HCT116 (cell line): ENCODE measurements around the gene RUNX2. TPM values are rescaled to one million over a fixed set of nuclear protein-coding genes. Genes with fewer than 3 reads are reported as not detected.

Experiments used
- ATAC-seq: fragments of 200-7000 bp; cut with Tn5 transposase; 2 replicates; pipeline ENCODE4 v1.9.1; 2020; ENCODE audit warnings: mild to moderate bottlenecking, moderate library complexity
- BruUV-seq: library from RNA; stranded (reverse); fragments of 400-500 nt; replicated peaks from 2 replicates; lab custom pipeline; 2021; lab: Mats Ljungman, UMichigan
- CTCF ChIA-PET: fragments of 300-600 bp; sonication (Branson Sonifier 250); formaldehyde crosslinking; loops from one replicate; lab custom pipeline; 2021; ENCODE audit warnings: antibody characterized with exemption; lab: Charles Lee
- POLR2A ChIA-PET: fragments of 300-600, 350-600 bp; sonication (Branson Sonifier 250); formaldehyde crosslinking; loops from one replicate; lab custom pipeline; 2021; ENCODE audit warnings: antibody characterized with exemption; lab: Charles Lee
- RAD21 ChIA-PET, 2 experiments: fragments of 300-600 bp; sonication (Branson Sonifier 250); formaldehyde crosslinking; loops; one replicate each; lab custom pipeline; 2023; ENCODE audit warnings: low total read pairs in 2 of 2; ENCODE audit not compliant: uncharacterized antibody in 2 of 2, unreplicated experiment in 2 of 2, low non-redundant PET in 1 of 2; lab: Charles Lee
- DNase-seq: peaks from one replicate; pipeline ENCODE4 v3.0.0-alpha.2; 2010; ENCODE audit warnings: low read depth, low spot score
- H2AFZ ChIP-seq: fragments of 200-600 bp; shearing (Covaris generic), sonication (generic); 2 replicates; pipeline ENCODE4 v1.6.1; 2017; ENCODE audit warnings: low read depth, mixed run types, mixed read lengths, antibody characterized with exemption, low read length; ENCODE audit not compliant: poor library complexity, severe bottlenecking
- H3K27ac ChIP-seq: 2 replicates; pipeline ENCODE4 v1.5.1; 2012; ENCODE audit warnings: low read depth, low read length
- H3K27me3 ChIP-seq: fragments of 200-600 bp; sonication (generic); 2 replicates; pipeline ENCODE4 v1.6.1; 2016; ENCODE audit warnings: mixed run types, low read length, mixed read lengths; ENCODE audit not compliant: insufficient read depth
- H3K36me3 ChIP-seq, 2 experiments: fragments of 200-500 bp in 1 of 2; fragments of 200-600 bp in 1 of 2; sonication (Bioruptor generic) in 1 of 2; sonication (generic) in 1 of 2; 2 replicates each; pipeline versions ENCODE4 v1.5.1 to v1.6.1; 2014 to 2016; ENCODE audit warnings: low read length in 2 of 2, inconsistent platforms in 1 of 2, mixed read lengths in 1 of 2, mixed run types in 1 of 2; ENCODE audit not compliant: insufficient read depth in 2 of 2, control insufficient read depth in 1 of 2
- H3K4me1 ChIP-seq, 2 experiments: fragments of 200-600 bp in 1 of 2; sonication (generic) in 1 of 2; 2 replicates each; pipeline versions ENCODE4 v1.5.1 to v1.6.1; 2012 to 2017; ENCODE audit warnings: low read length in 2 of 2, inconsistent platforms in 1 of 2, mild to moderate bottlenecking in 1 of 2, mixed read lengths in 1 of 2, mixed run types in 1 of 2, moderate library complexity in 1 of 2; ENCODE audit not compliant: insufficient read depth in 2 of 2, control insufficient read depth in 1 of 2
- H3K4me2 ChIP-seq: fragments of 200-600 bp; sonication (generic); 2 replicates; pipeline ENCODE4 v1.6.1; 2017; ENCODE audit warnings: mixed run types, low read length, mixed read lengths
- H3K4me3 ChIP-seq, 2 experiments: fragments of 200-600 bp in 1 of 2; sonication (generic) in 1 of 2; replicated peaks in 1 of 2; 2 replicates each; pipeline ENCODE4 v1.5.1; 2011 to 2016; ENCODE audit warnings: low read length in 2 of 2, control low read depth in 1 of 2, low read depth in 1 of 2, mild to moderate bottlenecking in 1 of 2, mixed read lengths in 1 of 2, mixed run types in 1 of 2
- H3K79me2 ChIP-seq: fragments of 200-600 bp; sonication (generic); 2 replicates; pipeline ENCODE4 v1.6.1; 2017; ENCODE audit warnings: mild to moderate bottlenecking, mixed run types, low read length, moderate library complexity, mixed read lengths; ENCODE audit not compliant: insufficient read depth
- H3K9ac ChIP-seq: fragments of 200-600 bp; sonication (generic); 2 replicates; pipeline ENCODE4 v1.6.1; 2016; ENCODE audit warnings: low read length, mixed read lengths
- H3K9me2 ChIP-seq: fragments of 200-600 bp; sonication (generic), shearing (Covaris generic); 2 replicates; pipeline ENCODE4 v1.6.1; 2017; ENCODE audit warnings: mixed run types, mild to moderate bottlenecking, moderate library complexity; ENCODE audit not compliant: insufficient read depth
- H3K9me3 ChIP-seq, 2 experiments: fragments of 200-500 bp in 1 of 2; fragments of 200-600 bp in 1 of 2; sonication (Bioruptor generic) in 1 of 2; sonication (generic) in 1 of 2; 2 replicates each; pipeline ENCODE4 v1.6.1; 2014 to 2017; ENCODE audit warnings: low read length in 2 of 2, mixed read lengths in 2 of 2, inconsistent platforms in 1 of 2, low read depth in 1 of 2, mild to moderate bottlenecking in 1 of 2, mixed run types in 1 of 2, moderate library complexity in 1 of 2; ENCODE audit not compliant: control insufficient read depth in 1 of 2, insufficient read depth in 1 of 2
- H4K20me1 ChIP-seq: fragments of 200-600 bp; sonication (generic), shearing (Covaris generic); 2 replicates; pipeline ENCODE4 v1.6.1; 2017; ENCODE audit warnings: mixed run types, mild to moderate bottlenecking, moderate library complexity; ENCODE audit not compliant: insufficient read depth
- EZH2 ChIP-seq: fragments of 200-600 bp; sonication (generic); IDR thresholded peaks from 2 replicates; pipeline ENCODE4 v1.6.1; 2017; ENCODE audit warnings: antibody characterized with exemption, mixed run types
- RAD21 ChIP-seq: IDR thresholded peaks from 2 replicates; pipeline ENCODE4 v1.6.1; 2012; ENCODE audit warnings: low read depth, mild to moderate bottlenecking
- SIN3A ChIP-seq: IDR thresholded peaks from 2 replicates; pipeline ENCODE4 v1.6.1; 2012; ENCODE audit warnings: low read depth
- SP1 ChIP-seq: IDR thresholded peaks from 2 replicates; pipeline ENCODE4 v1.6.1; 2012; ENCODE audit warnings: low read depth
- ZNF274 ChIP-seq: fragments of 200-500 bp; sonication (Bioruptor generic); IDR thresholded peaks from 2 replicates; pipeline ENCODE4 v1.6.1; 2014; ENCODE audit warnings: mild to moderate bottlenecking, low read depth, low read length, inconsistent platforms
- intact Hi-C: fragments of 100-400 bp; cut with micrococcal nuclease; formaldehyde crosslinking; loops from 2 replicates; pipeline ENCODE4 v1.10.0; 2022
- total RNA-seq: library from RNA; stranded (reverse); gene quantifications from one replicate; pipeline ENCODE4 v1.2.1, GENCODE V29; 2021; ENCODE audit not compliant: unreplicated experiment
- TF ChIP-seq, protein P1 (sequence below): IDR thresholded peaks from 2 replicates; pipeline ENCODE4 v1.6.1; 2011; ENCODE audit warnings: mild to moderate bottlenecking, low read length, moderate library complexity; ENCODE audit not compliant: insufficient replicate concordance; ENCODE audit errors: extremely low read depth
- TF ChIP-seq, protein P2 (sequence below): IDR thresholded peaks from 2 replicates; pipeline ENCODE4 v1.6.1; 2012

The RUNX2 gene
- total RNA-seq, 1 experiment from 2014 or later, result 1.1 TPM

DNA sequence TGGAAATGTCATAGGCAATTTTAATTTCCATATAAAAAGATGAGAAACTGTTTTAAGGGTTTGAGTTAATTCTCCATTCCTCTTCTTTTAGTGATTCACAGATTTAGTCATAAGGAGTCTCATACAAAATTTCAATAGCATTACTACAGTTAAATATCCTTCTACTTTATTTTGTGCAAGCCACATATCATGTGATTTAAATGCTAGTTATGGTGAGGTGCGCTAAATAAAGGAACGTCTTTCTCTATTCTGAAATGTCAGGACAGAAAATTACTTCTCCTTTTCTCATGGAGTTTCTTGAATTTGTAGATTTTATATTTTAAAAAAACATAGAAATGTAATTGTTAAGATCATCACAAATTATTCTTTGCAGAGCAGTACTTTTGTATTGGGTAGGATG is 99.6 kb downstream of the RUNX2 start (continued):
- TF ChIP-seq, protein P1, sequence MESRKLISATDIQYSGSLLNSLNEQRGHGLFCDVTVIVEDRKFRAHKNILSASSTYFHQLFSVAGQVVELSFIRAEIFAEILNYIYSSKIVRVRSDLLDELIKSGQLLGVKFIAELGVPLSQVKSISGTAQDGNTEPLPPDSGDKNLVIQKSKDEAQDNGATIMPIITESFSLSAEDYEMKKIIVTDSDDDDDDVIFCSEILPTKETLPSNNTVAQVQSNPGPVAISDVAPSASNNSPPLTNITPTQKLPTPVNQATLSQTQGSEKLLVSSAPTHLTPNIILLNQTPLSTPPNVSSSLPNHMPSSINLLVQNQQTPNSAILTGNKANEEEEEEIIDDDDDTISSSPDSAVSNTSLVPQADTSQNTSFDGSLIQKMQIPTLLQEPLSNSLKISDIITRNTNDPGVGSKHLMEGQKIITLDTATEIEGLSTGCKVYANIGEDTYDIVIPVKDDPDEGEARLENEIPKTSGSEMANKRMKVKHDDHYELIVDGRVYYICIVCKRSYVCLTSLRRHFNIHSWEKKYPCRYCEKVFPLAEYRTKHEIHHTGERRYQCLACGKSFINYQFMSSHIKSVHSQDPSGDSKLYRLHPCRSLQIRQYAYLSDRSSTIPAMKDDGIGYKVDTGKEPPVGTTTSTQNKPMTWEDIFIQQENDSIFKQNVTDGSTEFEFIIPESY, result no peak

DNA sequence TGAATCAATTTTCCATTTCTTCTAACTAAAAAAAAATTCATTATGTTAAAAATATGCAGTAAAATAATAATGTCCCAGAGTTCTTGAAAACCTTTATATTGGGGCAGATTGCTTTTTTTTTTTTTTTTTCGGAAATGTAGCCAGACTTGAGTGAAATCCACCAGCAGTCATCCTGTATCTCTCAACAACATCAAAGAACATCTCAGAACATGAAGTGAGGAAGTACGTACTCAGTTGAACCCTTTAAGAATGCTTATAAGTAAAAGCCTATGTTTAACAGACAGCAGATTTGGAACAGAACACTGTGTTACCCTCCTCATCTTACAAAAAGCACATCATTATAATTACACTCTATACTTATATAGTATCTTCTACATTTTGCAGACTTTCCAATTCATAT is 100.6 kb downstream of the RUNX2 start:
- ChIA-PET CTCF (no interaction called here), RAD21 (no interaction called here), POLR2A (no interaction called here)
- intact Hi-C loops, result no loop called here
- Histone ChIP-seq H3K9me2 (no peaks in the 10 kb centered on the region), H3K9me3 (no peaks in the 10 kb centered on the region), H3K36me3 (no peaks in the 10 kb centered on the region), H2AFZ (no peak overlapping the region), H3K4me2 (no peak overlapping the region), H3K27ac (no peak overlapping the region), H3K9ac (no peak overlapping the region), H3K79me2 (no peaks in the 10 kb centered on the region), H3K27me3 (no peaks in the 10 kb centered on the region), H3K4me1 (peaks cover 3 to 12% of the 10 kb centered on the region in 2 experiments; a peak in 1 of 4 replicates), H4K20me1 (no peaks in the 10 kb centered on the region), H3K4me3 (no peak overlapping the region)
- no peak for TF ChIP-seq ZNF274
- ATAC-seq (no peak), DNase-seq (no peak)
- BruUV-seq, result no TSS peak

DNA sequence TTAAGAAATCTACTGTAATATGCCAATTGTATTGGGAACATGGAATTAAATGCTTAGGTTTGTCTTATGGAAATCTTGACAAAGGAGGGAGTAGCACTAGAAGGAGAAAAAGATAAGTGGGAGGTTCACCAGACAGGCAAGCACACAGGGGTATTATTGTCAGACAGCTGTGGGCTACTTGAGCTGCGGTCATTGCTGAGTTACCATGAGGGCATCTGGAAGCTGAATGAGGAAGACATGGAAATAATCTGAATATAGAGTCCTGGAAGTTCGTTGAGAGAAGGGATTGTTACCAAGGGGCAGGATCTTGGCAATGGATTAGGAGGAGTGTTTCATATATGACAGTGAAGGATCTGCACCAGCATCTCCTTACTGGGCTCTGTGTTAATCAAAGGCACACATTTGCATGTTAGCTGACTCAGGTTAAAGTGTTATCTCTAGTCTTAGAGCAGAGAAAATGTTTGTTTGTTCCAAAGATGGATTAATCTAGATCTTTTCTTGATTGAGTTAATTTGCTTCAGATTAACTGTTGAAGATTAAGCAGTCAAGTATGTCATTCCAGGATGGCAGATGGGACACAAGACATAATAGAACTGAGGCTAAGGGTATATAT is 102.6 kb downstream of the RUNX2 start:
- Histone ChIP-seq H3K79me2 (no peaks in the 10 kb centered on the region), H3K9me2 (no peaks in the 10 kb centered on the region), H3K36me3 (no peaks in the 10 kb centered on the region), H3K9me3 (no peaks in the 10 kb centered on the region), H3K27me3 (no peaks in the 10 kb centered on the region), H3K4me3 (no peak overlapping the region), H2AFZ (no peak overlapping the region), H3K4me2 (no peak overlapping the region), H4K20me1 (no peaks in the 10 kb centered on the region), H3K9ac (no peak overlapping the region), H3K4me1 (peaks cover 5 to 20% of the 10 kb centered on the region in 2 experiments; a peak in 2 of 4 replicates), H3K27ac (no peak overlapping the region)
- RAD21 ChIA-PET, result no interaction called here
- ATAC-seq, result no peak
- CTCF ChIA-PET, result no interaction called here
- intact Hi-C loops, result loop anchor here (10.0 kb wide), 1 partner anchor 956 kb away; no protein-coding TSS in a partner anchor
- no peak for DNase-seq
- POLR2A ChIA-PET, result no interaction called here
- TF ChIP-seq SIN3A (no peak), RAD21 (no peak), EZH2 (no peak), SP1 (no peak)
- TF ChIP-seq, protein P2, sequence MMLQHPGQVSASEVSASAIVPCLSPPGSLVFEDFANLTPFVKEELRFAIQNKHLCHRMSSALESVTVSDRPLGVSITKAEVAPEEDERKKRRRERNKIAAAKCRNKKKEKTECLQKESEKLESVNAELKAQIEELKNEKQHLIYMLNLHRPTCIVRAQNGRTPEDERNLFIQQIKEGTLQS, result no peak
- BruUV-seq, result no TSS peak
